ENCODE measurements around the gene TLCD3A.

DNA sequence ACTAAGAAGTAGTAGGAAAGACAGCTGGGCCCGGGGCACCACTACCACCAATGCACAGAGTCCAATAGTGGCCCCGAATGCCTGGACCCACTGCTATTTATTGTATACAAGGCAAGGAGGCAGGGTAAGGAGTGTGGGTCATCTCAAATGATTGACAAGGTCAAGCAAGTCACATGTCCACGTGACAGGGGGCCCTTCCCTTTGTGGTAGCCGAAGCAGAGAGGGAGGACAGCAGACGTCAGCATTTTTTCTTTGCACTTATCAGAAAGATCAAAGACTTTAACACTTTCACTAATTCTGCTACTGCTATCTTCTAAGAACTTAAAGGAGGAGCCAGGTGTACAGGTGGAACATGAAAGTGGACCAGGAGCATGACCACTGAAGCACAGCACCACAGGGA is 24.3 kb upstream of the TLCD3A start:
- TF ChIP-seq, protein P1, sequence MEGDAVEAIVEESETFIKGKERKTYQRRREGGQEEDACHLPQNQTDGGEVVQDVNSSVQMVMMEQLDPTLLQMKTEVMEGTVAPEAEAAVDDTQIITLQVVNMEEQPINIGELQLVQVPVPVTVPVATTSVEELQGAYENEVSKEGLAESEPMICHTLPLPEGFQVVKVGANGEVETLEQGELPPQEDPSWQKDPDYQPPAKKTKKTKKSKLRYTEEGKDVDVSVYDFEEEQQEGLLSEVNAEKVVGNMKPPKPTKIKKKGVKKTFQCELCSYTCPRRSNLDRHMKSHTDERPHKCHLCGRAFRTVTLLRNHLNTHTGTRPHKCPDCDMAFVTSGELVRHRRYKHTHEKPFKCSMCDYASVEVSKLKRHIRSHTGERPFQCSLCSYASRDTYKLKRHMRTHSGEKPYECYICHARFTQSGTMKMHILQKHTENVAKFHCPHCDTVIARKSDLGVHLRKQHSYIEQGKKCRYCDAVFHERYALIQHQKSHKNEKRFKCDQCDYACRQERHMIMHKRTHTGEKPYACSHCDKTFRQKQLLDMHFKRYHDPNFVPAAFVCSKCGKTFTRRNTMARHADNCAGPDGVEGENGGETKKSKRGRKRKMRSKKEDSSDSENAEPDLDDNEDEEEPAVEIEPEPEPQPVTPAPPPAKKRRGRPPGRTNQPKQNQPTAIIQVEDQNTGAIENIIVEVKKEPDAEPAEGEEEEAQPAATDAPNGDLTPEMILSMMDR (IDR thresholded peaks at IDR 0.05) = no peak
- no peak for TF ChIP-seq ZFX (IDR thresholded peaks at IDR 0.05; ENCODE audit: borderline replicate concordance)
